GM18505 (cell line): ENCODE measurements around the gene CT55.

Source experiments
- ATAC-seq: cut with Tn5 transposase; IDR thresholded peaks from one replicate; pipeline ENCODE4 v1.9.1; 2021; ENCODE audit not compliant: unreplicated experiment
- POLR2A ChIP-seq: IDR thresholded peaks from 4 replicates; pipeline ENCODE4 v1.6.1; 2011; ENCODE audit warnings: borderline replicate concordance; ENCODE audit not compliant: insufficient read depth, insufficient read length; ENCODE audit errors: extremely low read depth

The CT55 gene

DNA sequence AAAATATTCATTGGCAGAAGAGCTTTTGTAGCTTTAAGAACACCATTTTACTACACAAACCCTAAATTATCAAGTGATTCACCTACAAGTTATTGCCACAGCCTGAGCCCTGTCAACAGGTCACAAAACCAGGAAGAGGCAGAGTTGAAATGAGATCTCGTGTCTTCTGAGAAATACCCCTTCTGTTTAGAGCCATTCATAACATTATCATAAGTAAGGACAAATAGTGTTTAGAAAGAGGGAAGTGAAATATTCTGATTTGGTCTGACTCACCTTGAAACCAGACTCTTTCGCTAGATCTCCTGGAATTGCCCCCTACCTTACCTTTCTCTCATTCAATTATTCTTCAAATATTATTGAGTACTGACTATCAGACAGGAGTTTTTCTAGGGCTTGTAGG lies 56.8 kb downstream of the CT55 start:
- ATAC-seq, result peak; percentile 94
- TF ChIP-seq POLR2A, result no peak

DNA sequence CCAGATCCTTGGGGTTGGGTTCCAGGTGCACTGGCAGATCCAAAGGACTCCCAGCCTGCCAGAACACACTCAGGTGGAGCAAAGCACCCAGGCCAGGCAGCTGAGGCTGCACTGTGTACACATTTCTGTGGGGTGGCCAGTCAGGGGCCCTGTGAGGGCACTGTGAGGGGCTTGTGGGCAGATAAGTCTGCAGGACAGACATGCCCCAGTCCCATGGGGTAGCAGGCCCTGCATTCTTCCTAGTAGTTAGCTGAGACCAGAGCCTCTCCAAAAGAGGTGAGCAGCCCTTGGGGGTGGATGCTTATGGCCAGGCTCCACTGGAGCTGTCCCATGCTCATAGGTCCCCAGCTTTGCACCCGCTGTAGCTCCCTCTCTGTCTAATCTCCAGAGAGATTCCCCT lies 58.5 kb downstream of the CT55 start:
- no peak for ATAC-seq
- TF ChIP-seq POLR2A, result no peak

DNA sequence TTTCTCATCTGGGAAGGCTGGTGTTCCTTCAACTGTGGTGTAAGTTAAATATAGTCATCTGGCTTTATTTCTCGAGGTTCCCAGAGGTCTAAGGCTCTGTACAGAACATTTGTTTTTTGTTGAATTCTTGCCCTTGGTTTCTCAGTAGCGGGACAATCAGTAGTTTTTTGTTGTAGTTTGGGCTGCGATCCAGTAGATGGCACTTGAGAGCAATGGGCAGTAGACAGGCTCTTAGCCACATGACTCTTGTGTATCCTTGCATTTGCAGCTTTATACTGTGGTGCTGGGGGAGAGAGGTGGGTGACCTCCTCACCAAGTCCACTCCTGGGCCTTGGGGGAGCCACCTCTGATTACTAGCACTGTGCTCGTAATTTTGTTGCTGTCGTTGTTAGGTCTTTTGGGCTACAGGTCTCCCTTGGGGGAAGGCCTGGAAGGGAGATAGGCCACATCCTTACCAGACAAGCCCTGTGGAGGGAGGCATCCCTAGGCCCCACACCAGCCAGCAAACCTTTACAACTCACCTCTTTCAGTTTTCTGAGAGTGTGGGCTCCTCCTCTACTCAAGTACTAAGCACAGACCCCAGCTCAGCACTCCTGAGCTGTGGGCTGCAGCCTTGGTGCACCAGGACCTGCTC lies 59.0 kb downstream of the CT55 start:
- no peak for TF ChIP-seq POLR2A

DNA sequence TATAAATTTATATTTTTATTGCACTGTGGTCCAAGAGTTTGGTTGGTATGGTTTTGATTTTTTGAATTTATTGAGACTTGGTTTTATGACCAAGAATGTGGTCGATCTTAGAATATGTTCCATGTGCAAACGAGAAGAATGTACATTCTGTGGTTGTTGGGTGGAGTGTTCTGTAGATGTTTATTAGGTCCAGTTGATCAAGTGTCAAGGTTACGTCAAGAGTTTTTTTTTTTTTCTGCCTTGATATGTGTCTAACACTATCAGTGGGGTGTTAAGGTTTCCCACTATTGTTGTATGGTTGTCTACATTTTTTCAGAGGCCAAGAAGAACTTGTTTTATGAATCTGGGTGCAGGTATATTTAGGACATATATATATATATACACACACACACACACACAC lies 61.6 kb downstream of the CT55 start:
- no peak for TF ChIP-seq POLR2A
- ATAC-seq, result no peak

More for the DNA sequence above, 59.0 kb downstream of the CT55 start:
- peak; percentile 55 for ATAC-seq
